SU-DHL-6 (cell line): ENCODE measurements around the gene MED10.

Experiments
- CTCF ChIP-seq: fragments of 200-600 bp; sonication (generic); IDR thresholded peaks from one replicate; pipeline ENCODE4 v1.5.1; 2017; ENCODE audit warnings: antibody characterized with exemption, mild to moderate bottlenecking, low read length, moderate library complexity; ENCODE audit not compliant: insufficient read depth, poor library complexity, severe bottlenecking
- EZH2phosphoT487 ChIP-seq: fragments of 200-600 bp; sonication (generic), shearing (Covaris generic); conservative IDR thresholded peaks from 2 replicates; pipeline ENCODE4 v1.6.1; 2018; ENCODE audit warnings: mild to moderate bottlenecking, antibody characterized with exemption, low read length, moderate library complexity, mixed read lengths

GRCh38 chr5:6410421-6410820 is 32.1 kb upstream of the MED10 start:
- TF ChIP-seq CTCF (no peak), EZH2phosphoT487 (no peak)
